ENCODE measurements around the gene MORN3.

DNA sequence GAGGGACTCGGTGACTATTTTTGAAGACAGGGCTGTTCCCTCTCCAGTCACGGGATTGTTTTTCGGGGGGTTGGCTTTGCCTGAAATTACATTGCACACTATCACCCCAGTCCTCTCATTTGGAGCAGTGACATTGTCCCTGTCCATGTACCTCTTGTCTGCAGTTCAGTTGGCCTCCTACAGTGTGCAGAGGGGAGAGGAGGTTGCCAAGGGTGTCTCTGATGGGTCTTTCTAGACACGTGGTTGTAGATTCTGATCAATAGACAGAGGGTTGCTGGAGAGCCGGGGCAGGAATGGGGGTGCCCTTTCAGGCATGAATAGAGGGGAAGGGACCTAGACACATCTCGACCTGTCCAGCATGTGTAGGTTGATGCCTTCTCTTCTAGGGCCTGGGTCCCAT is 44.3 kb upstream of the MORN3 start:
- TF ChIP-seq, protein P1, sequence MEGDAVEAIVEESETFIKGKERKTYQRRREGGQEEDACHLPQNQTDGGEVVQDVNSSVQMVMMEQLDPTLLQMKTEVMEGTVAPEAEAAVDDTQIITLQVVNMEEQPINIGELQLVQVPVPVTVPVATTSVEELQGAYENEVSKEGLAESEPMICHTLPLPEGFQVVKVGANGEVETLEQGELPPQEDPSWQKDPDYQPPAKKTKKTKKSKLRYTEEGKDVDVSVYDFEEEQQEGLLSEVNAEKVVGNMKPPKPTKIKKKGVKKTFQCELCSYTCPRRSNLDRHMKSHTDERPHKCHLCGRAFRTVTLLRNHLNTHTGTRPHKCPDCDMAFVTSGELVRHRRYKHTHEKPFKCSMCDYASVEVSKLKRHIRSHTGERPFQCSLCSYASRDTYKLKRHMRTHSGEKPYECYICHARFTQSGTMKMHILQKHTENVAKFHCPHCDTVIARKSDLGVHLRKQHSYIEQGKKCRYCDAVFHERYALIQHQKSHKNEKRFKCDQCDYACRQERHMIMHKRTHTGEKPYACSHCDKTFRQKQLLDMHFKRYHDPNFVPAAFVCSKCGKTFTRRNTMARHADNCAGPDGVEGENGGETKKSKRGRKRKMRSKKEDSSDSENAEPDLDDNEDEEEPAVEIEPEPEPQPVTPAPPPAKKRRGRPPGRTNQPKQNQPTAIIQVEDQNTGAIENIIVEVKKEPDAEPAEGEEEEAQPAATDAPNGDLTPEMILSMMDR (IDR thresholded peaks at IDR 0.05), result no peak
- TF ChIP-seq POLR2AphosphoS5 (IDR thresholded peaks at IDR 0.05; ENCODE audit: low read depth, low read length) (no peak), SIN3A (IDR thresholded peaks at IDR 0.05; ENCODE audit: borderline replicate concordance, insufficient read depth, low read depth, low read length) (no peak)
- TF ChIP-seq, protein P2, sequence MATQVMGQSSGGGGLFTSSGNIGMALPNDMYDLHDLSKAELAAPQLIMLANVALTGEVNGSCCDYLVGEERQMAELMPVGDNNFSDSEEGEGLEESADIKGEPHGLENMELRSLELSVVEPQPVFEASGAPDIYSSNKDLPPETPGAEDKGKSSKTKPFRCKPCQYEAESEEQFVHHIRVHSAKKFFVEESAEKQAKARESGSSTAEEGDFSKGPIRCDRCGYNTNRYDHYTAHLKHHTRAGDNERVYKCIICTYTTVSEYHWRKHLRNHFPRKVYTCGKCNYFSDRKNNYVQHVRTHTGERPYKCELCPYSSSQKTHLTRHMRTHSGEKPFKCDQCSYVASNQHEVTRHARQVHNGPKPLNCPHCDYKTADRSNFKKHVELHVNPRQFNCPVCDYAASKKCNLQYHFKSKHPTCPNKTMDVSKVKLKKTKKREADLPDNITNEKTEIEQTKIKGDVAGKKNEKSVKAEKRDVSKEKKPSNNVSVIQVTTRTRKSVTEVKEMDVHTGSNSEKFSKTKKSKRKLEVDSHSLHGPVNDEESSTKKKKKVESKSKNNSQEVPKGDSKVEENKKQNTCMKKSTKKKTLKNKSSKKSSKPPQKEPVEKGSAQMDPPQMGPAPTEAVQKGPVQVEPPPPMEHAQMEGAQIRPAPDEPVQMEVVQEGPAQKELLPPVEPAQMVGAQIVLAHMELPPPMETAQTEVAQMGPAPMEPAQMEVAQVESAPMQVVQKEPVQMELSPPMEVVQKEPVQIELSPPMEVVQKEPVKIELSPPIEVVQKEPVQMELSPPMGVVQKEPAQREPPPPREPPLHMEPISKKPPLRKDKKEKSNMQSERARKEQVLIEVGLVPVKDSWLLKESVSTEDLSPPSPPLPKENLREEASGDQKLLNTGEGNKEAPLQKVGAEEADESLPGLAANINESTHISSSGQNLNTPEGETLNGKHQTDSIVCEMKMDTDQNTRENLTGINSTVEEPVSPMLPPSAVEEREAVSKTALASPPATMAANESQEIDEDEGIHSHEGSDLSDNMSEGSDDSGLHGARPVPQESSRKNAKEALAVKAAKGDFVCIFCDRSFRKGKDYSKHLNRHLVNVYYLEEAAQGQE (IDR thresholded peaks at IDR 0.05; ENCODE audit: insufficient read depth in 1 of 2, low read depth in 2 of 2, low read length in 1 of 2), result no peak

All from Panc1 (cell line).